ENCODE measurements around the gene FURIN. TPM values are rescaled to one million over a fixed set of nuclear protein-coding genes. Genes with fewer than 3 reads are reported as not detected.

Gene FURIN
- total and polyA plus RNA-seq, 9 of the 15 experiments (the other 6 are each of a cell fraction or from before 2014, with no cell fraction given) = 0.92 to 99.9 (median 34.8) TPM

DNA sequence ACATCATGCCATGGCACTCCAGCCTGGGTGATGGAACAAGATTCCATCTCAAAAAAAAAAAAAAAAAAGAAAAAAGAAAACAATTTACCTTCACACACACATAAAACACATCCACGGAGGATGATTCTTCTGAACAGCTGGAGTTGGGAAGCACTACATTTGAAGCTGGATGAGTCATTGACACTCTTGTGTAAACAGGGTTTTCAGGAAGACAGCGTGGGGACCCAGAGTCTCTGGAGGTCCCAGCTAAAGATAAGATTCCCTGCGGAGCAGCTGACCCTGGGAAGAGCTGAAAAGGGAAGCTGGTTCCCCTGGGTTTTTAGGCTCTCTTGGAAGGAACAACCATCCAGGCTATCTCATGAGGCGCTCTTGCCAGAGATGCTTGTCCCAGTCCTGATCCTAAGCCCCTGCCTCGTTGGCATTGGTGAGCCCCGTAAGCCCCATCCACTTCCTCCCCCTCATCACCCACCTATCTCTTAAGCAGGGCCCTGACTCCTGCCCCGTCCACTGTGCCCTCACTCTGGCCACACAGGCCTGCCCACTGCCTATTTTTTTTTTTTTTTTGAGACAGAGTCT lies 32.0 kb upstream of the FURIN start (continued):
- TF ChIP-seq, protein P1, sequence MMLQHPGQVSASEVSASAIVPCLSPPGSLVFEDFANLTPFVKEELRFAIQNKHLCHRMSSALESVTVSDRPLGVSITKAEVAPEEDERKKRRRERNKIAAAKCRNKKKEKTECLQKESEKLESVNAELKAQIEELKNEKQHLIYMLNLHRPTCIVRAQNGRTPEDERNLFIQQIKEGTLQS (IDR thresholded peaks at IDR 0.05) = peak; percentile 94
- TF ChIP-seq, protein P1 (CRISPR knock-in tag; conservative IDR thresholded peaks at IDR 0.05) = 0 out of 2 replicates have a peak, but pooled peaks have one; percentile 65
- TF ChIP-seq ZNF133 (CRISPR knock-in tag; IDR thresholded peaks at IDR 0.05) = no peak
- no peak for TF ChIP-seq E2F3 (CRISPR knock-in tag; IDR thresholded peaks at IDR 0.05)
- TF ChIP-seq POLR2AphosphoS5 (IDR thresholded peaks at IDR 0.05; ENCODE audit: control insufficient read depth, insufficient read depth, low read depth, low read length) = no peak
- TF ChIP-seq, protein P2, sequence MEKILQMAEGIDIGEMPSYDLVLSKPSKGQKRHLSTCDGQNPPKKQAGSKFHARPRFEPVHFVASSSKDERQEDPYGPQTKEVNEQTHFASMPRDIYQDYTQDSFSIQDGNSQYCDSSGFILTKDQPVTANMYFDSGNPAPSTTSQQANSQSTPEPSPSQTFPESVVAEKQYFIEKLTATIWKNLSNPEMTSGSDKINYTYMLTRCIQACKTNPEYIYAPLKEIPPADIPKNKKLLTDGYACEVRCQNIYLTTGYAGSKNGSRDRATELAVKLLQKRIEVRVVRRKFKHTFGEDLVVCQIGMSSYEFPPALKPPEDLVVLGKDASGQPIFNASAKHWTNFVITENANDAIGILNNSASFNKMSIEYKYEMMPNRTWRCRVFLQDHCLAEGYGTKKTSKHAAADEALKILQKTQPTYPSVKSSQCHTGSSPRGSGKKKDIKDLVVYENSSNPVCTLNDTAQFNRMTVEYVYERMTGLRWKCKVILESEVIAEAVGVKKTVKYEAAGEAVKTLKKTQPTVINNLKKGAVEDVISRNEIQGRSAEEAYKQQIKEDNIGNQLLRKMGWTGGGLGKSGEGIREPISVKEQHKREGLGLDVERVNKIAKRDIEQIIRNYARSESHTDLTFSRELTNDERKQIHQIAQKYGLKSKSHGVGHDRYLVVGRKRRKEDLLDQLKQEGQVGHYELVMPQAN (IDR thresholded peaks at IDR 0.05; ENCODE audit: borderline replicate concordance) = no peak
- TF ChIP-seq ZNF311 (CRISPR knock-in tag; IDR thresholded peaks at IDR 0.05) = no peak
- TF ChIP-seq CCNT2 (IDR thresholded peaks at IDR 0.05; ENCODE audit: borderline replicate concordance, extremely low read depth, insufficient read length, low read depth, low read length) = peak; percentile 32
- TF ChIP-seq SIX5 (IDR thresholded peaks at IDR 0.05; ENCODE audit: borderline replicate concordance in 1 of 2, insufficient read depth in 1 of 2, low read depth in 1 of 2, low read length in 2 of 2) = no peak
- no peak for TF ChIP-seq NR3C1 (CRISPR knock-in tag; IDR thresholded peaks at IDR 0.05)
- TF ChIP-seq CSDE1 (IDR thresholded peaks at IDR 0.05) = no peak
- TF ChIP-seq SNIP1 (IDR thresholded peaks at IDR 0.05; ENCODE audit: low read depth) = no peak
- TF ChIP-seq BRCA1 (IDR thresholded peaks at IDR 0.05) = no peak
- TF ChIP-seq BRCA1 (CRISPR knock-in tag; IDR thresholded peaks at IDR 0.05) = no peak
- TF ChIP-seq DPF2 (IDR thresholded peaks at IDR 0.05) = peak; percentile 85
- TF ChIP-seq, protein P3, sequence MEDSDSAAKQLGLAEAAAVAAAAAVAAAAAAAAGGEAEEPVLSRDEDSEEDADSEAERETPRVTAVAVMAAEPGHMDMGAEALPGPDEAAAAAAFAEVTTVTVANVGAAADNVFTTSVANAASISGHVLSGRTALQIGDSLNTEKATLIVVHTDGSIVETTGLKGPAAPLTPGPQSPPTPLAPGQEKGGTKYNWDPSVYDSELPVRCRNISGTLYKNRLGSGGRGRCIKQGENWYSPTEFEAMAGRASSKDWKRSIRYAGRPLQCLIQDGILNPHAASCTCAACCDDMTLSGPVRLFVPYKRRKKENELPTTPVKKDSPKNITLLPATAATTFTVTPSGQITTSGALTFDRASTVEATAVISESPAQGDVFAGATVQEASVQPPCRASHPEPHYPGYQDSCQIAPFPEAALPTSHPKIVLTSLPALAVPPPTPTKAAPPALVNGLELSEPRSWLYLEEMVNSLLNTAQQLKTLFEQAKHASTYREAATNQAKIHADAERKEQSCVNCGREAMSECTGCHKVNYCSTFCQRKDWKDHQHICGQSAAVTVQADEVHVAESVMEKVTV (CRISPR knock-in tag; IDR thresholded peaks at IDR 0.05) = no peak
- TF ChIP-seq THRAP3 (IDR thresholded peaks at IDR 0.05; ENCODE audit: borderline replicate concordance) = no peak
- no peak for TF ChIP-seq BMI1 (IDR thresholded peaks at IDR 0.05; ENCODE audit: low read length)
- no peak for TF ChIP-seq TBP (optimal IDR thresholded peaks at IDR 0.05; ENCODE audit: low read depth, low read length)
- no peak for TF ChIP-seq RHOXF2B (CRISPR knock-in tag; conservative IDR thresholded peaks at IDR 0.05)
- TF ChIP-seq MCM2 (IDR thresholded peaks at IDR 0.05; ENCODE audit: low read depth) = no peak
- no peak for TF ChIP-seq TCF7 (IDR thresholded peaks at IDR 0.05; ENCODE audit: borderline replicate concordance)
- TF ChIP-seq, protein P4, sequence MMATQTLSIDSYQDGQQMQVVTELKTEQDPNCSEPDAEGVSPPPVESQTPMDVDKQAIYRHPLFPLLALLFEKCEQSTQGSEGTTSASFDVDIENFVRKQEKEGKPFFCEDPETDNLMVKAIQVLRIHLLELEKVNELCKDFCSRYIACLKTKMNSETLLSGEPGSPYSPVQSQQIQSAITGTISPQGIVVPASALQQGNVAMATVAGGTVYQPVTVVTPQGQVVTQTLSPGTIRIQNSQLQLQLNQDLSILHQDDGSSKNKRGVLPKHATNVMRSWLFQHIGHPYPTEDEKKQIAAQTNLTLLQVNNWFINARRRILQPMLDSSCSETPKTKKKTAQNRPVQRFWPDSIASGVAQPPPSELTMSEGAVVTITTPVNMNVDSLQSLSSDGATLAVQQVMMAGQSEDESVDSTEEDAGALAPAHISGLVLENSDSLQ (IDR thresholded peaks at IDR 0.05) = 0 out of 2 replicates have a peak, but pooled peaks have one; percentile 14
- TF ChIP-seq, protein P5, sequence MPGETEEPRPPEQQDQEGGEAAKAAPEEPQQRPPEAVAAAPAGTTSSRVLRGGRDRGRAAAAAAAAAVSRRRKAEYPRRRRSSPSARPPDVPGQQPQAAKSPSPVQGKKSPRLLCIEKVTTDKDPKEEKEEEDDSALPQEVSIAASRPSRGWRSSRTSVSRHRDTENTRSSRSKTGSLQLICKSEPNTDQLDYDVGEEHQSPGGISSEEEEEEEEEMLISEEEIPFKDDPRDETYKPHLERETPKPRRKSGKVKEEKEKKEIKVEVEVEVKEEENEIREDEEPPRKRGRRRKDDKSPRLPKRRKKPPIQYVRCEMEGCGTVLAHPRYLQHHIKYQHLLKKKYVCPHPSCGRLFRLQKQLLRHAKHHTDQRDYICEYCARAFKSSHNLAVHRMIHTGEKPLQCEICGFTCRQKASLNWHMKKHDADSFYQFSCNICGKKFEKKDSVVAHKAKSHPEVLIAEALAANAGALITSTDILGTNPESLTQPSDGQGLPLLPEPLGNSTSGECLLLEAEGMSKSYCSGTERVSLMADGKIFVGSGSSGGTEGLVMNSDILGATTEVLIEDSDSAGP (CRISPR knock-in tag; IDR thresholded peaks at IDR 0.05) = no peak

All from K562 (cell line).